OCI-LY1 (cell line): ENCODE data around the gene SPESP1.
"Not testable (repeated sequence)": the region's sequence is repeated elsewhere in the genome, so short reads cannot be mapped to it uniquely, and the experiment has no call there.

ENCODE experiments used
- CTCF ChIP-seq: fragments of 200-600 bp; sonication (generic), shearing (Covaris generic); IDR thresholded peaks from 2 replicates; pipeline ENCODE4 v1.5.1; 2017; ENCODE audit warnings: mild to moderate bottlenecking, antibody characterized with exemption, low read length, moderate library complexity, mixed read lengths
- EZH2 ChIP-seq: fragments of 200-600 bp; sonication (generic), shearing (Covaris generic); IDR thresholded peaks from 2 replicates; pipeline ENCODE4 v1.8.0; 2017; ENCODE audit warnings: borderline replicate concordance, mixed run types, mild to moderate bottlenecking, antibody characterized with exemption, low read length, moderate library complexity, mixed read lengths

GRCh38 chr15:68977426-68977825 is 47.1 kb downstream of the SPESP1 start:
- not testable (repeated sequence) for TF ChIP-seq CTCF, EZH2
